ENCODE measurements around the gene INPP5D. TPM values are rescaled to one million over a fixed set of nuclear protein-coding genes. Genes with fewer than 3 reads are reported as not detected.

Gene INPP5D
- total and polyA plus RNA-seq, 2 of the 8 experiments (the other 6 are each of a cell fraction or from before 2014, with no cell fraction given), result 4.5 to 7.1 TPM

GRCh38 chr2:233082931-233083755 lies 23.0 kb downstream of the INPP5D start:
- Histone ChIP-seq H3K18ac (ENCODE audit: extremely low read depth, low read length) (peak overlapping the region; percentile 24; the same call in 1 of the 2 replicates), H3K4me2 (ENCODE audit: insufficient read depth in 1 of 2, low read depth in 2 of 2, low read length in 2 of 2) (no peak overlapping the region), H2BK20ac (ENCODE audit: low read length) (no peak overlapping the region), H3K23ac (ENCODE audit: insufficient read length) (no peak overlapping the region), H2BK15ac (ENCODE audit: low read length) (0 out of 2 replicates have a peak overlapping the region, but pooled peaks have one; percentile 61), H3K79me1 (ENCODE audit: low read depth, low read length) (no peaks in the 10 kb centered on the region), H3K23me2 (ENCODE audit: low read depth, low read length) (no peaks in the 10 kb centered on the region), H4K8ac (ENCODE audit: extremely low read depth, insufficient read depth, low read length) (no peak overlapping the region; the same call in 1 of the 2 replicates), H2AFZ (ENCODE audit: low read length) (peak overlapping the region; percentile 70), H3K27ac (ENCODE audit: low read depth, low read length) (no peak overlapping the region), H2BK120ac (replicated peaks; ENCODE audit: low read depth, low read length) (no peak overlapping the region), H2BK12ac (ENCODE audit: low read depth, low read length) (0 out of 2 replicates have a peak overlapping the region, but pooled peaks have one; percentile 12), H3K79me2 (ENCODE audit: control insufficient read depth in 1 of 2, insufficient read depth in 2 of 2, low read length in 2 of 2) (no peaks in the 10 kb centered on the region), H3K4me3 (ENCODE audit: extremely low read depth in 1 of 4, insufficient read depth in 2 of 4, low read depth in 3 of 4, low read length in 4 of 4) (no peak overlapping the region), H4K5ac (ENCODE audit: insufficient read length, low read depth, low read length) (no peak overlapping the region), H3K9ac (replicated peaks in 1 of 4; ENCODE audit: extremely low read depth in 1 of 4, low read depth in 3 of 4, low read length in 3 of 4) (no peak overlapping the region), H2AK5ac (ENCODE audit: low read depth, low read length) (no peak overlapping the region; the same call in 1 of the 2 replicates), H3K56ac (replicated peaks; ENCODE audit: insufficient read length, low read depth, low read length) (no peak overlapping the region), H4K20me1 (replicated peaks in 1 of 2; ENCODE audit: control insufficient read depth in 1 of 2, insufficient read depth in 2 of 2, low read length in 2 of 2) (no peaks in the 10 kb centered on the region), H3K36me3 (ENCODE audit: control insufficient read depth in 2 of 4, insufficient read depth in 4 of 4, low read length in 3 of 4) (no peaks in the 10 kb centered on the region), H2BK5ac (ENCODE audit: low read depth, low read length) (no peak overlapping the region), H3K14ac (ENCODE audit: insufficient read length) (no peak overlapping the region), H4K91ac (replicated peaks; ENCODE audit: insufficient read length, low read length) (no peak overlapping the region), H3K27me3 (replicated peaks in 1 of 4; ENCODE audit: control insufficient read depth in 3 of 4, extremely low read depth in 1 of 4, insufficient read depth in 3 of 4, low read length in 3 of 4) (no peaks in the 10 kb centered on the region), H3K9me3 (ENCODE audit: insufficient read depth in 2 of 2, low read depth in 1 of 2, low read length in 1 of 2) (no peaks in the 10 kb centered on the region), H3K4me1 (replicated peaks in 1 of 4; ENCODE audit: control insufficient read depth in 3 of 4, insufficient read depth in 4 of 4, low read length in 3 of 4) (peaks cover 0 to 5% (median 3%) of the 10 kb centered on the region in 4 experiments; a peak in 4 of 7 replicates), H3K4ac (replicated peaks; ENCODE audit: insufficient read length, low read depth, low read length) (no peak overlapping the region)
- ChIA-PET CTCF (ENCODE audit: partially characterized antibody) (interaction anchor here (0.9 to 3.3 kb wide), 7 partner anchors 14 to 47 kb away, joined by 3 to 11 read pairs (median 5); no protein-coding TSS in a partner anchor), POLR2A (ENCODE audit: partially characterized antibody) (interaction anchor here (1.0 kb wide), 1 partner anchor 124 kb away, joined by 3 read pairs; no protein-coding TSS in a partner anchor)
- DNase-seq (ENCODE audit: low read depth in 1 of 2, low spot score in 2 of 2) (no peak), FAIRE-seq (no peak)
- 93% methylated on average over 9 of the region's 9 CpGs; no CpG with 5 or more reads in 1 of the 2 experiments for WGBS, 2 experiments (ENCODE audit: extremely low coverage in 1 of 2, insufficient coverage in 1 of 2, insufficient read length in 1 of 2, insufficient replicate concordance in 2 of 2, low coverage in 1 of 2, low lambda C conversion rate in 2 of 2, missing lambda C conversion rate in 1 of 2)
- TF ChIP-seq ZNF274 (IDR thresholded peaks at IDR 0.05; ENCODE audit: borderline replicate concordance, extremely low read depth, low read length) (no peak), POLR2AphosphoS5 (IDR thresholded peaks at IDR 0.05; ENCODE audit: low read depth, low read length) (no peak), CREB1 (IDR thresholded peaks at IDR 0.05) (no peak), SAP30 (IDR thresholded peaks at IDR 0.05; ENCODE audit: insufficient read depth, insufficient replicate concordance, low read length) (no peak), EGR1 (IDR thresholded peaks at IDR 0.05; ENCODE audit: borderline replicate concordance, low read depth, low read length) (no peak), USF2 (IDR thresholded peaks at IDR 0.05; ENCODE audit: low read length) (no peak), TCF12 (IDR thresholded peaks at IDR 0.05; ENCODE audit: low read depth, low read length) (no peak), SUZ12 (IDR thresholded peaks at IDR 0.05; ENCODE audit: low read length) (no peak), RXRA (IDR thresholded peaks at IDR 0.05; ENCODE audit: insufficient read depth, low read depth, low read length) (no peak), EZH2 (IDR thresholded peaks at IDR 0.05; ENCODE audit: low read depth, low read length, severe bottlenecking) (no peak)

Measured in H1 (cell line).